ENCODE measurements around the gene EML6.

The EML6 gene

DNA sequence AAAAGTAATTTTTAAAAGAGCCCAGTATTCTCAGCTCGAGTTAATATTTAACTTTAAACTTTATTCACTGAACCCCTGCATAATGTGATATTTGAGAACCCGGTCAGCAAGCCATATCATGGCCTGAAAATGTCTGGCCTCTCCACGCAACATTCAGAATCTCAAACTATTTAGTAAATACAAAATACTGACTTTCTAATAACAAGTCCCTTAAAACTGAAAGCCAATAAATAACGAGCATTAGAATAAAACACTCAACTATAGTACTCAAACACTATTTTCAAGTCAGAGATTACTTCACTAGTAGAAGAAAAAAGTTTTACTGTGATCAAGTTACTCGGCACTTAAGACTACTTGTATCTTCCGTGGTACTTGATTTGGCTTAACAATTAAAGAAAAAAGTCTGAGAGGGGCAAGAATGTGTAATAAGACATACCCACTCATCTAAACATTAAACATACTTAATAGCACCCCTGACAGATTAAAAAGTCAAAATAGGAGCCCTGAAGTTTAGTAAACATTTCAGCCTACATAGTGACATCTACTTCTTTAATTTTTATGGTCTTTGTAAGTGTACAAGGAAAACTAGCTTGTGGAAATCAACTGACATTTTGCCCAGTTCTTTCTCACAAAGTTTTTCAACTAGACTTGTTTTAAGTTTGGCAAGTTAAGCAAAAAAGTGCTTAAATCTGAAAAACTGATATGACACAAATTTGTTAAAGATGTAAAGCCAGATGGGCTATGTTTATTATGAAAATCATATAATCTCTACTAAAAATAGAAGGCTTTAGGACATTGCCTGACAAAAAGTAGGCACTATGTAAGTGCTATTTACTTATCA is 288.6 kb downstream of the EML6 start:
- DNase-seq = no peak

DNA sequence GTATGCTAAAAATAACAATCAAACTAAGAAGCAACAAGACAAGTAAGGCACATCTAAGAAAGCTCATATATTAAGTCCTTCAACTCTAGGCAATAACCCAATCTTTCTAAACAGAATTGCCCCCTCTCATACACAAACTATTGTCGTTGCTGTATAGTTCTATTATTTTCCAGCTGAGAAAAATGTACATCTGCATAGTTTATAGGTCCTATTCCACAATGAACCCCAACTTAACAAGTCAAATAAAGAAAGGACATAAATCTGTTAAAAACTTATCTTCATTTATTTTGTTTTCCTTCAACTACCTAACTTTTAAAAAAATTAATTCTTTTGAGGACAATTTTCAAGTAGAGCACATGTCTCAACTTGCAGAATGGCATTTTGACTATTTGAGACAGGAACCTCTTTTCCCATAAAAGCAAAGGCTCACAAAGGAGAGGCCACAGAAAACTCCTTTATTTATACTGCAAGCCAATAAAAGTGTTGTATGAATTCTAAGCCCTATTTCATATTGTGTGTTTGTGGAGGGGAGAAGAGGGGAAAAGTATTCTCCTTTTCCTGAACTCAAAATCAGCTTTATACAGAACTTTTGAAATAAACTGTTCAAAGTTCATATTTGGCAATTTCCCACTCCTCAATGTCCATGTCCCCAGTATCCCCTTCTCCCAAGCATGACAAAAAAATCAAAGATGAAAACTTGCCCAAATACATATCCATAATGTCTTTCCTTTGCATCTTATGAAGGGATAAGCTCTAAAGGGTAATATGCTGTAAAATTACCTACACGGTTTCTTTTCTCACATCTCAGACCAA is 289.4 kb downstream of the EML6 start:
- DNase-seq = no peak

DNA sequence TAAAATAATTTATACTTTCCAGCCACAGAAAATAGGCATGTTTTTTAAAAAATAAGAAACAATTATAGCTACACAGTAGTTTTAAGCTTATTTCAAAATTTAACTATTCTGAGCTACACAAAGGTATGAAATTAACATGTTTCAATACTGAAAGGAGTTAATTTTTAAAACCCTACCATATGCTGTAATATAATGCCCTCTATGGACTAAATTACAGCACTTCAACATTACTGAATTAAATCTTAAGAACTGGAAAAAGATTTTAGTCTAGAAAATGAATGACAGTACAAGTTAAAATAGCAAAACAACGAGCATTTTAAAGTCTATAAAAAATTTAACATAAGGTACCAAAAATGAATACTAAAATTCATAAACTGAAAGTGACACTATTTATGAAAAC is 290.5 kb downstream of the EML6 start:
- DNase-seq = no peak

- DNase-seq = no peak
Measured at GRCh38 chr2:55014962-55015939, 291.8 kb downstream of the EML6 start.

GRCh38 chr2:55017428-55017827 is 294.0 kb downstream of the EML6 start:
- no peak for DNase-seq

GRCh38 chr2:55017880-55018279 is 294.4 kb downstream of the EML6 start:
- no peak for DNase-seq

GRCh38 chr2:55018619-55019018 is 295.2 kb downstream of the EML6 start:
- no peak for DNase-seq

- no peak for DNase-seq
Measured at GRCh38 chr2:55019526-55020258, 296.2 kb downstream of the EML6 start.

Measured in DMS79 (cell line).